GM12878 (cell line): ENCODE results near the gene PLEKHJ1. TPM values are rescaled to one million over a fixed set of nuclear protein-coding genes. Genes with fewer than 3 reads are reported as not detected.
A peak's percentile ranks its signal among the peaks of the same experiment; 100 is the strongest.

Experiments used
- ATAC-seq: fragments of 200-7000 bp; cut with Tn5 transposase; 3 replicates; pipeline ENCODE4 v1.9.1; 2020; ENCODE audit warnings: mild to moderate bottlenecking, moderate library complexity
- BruUV-seq: library from RNA; stranded (reverse); fragments of 400-500 nt; replicated peaks from 2 replicates; lab custom pipeline; 2021; lab: Mats Ljungman, UMichigan
- CTCF ChIA-PET: fragments of 300-600 bp; sonication (Branson Sonifier 250); formaldehyde crosslinking; extraction: SDS; loops from one replicate; lab custom pipeline; 2021; ENCODE audit warnings: inconsistent platforms; lab: Yijun Ruan, JAX
- POLR2A ChIA-PET: fragments of 350-600 bp; formaldehyde crosslinking; extraction: SDS; loops from one replicate; lab custom pipeline; 2021; ENCODE audit warnings: inconsistent platforms; lab: Charles Lee
- RAD21 ChIA-PET: fragments of 300-600 bp; sonication (Branson Sonifier 250); formaldehyde crosslinking; loops from one replicate; lab custom pipeline; 2023; ENCODE audit warnings: antibody characterized with exemption; ENCODE audit not compliant: unreplicated experiment; lab: Charles Lee
- SMC1A ChIA-PET: fragments of 300-600 bp; sonication (Branson Sonifier 250); formaldehyde crosslinking; loops from one replicate; lab custom pipeline; 2023; ENCODE audit not compliant: unreplicated experiment, uncharacterized antibody; lab: Charles Lee
- DNase-seq: peaks from one replicate; pipeline ENCODE4 v3.0.0-alpha.2; 2011; ENCODE audit warnings: low read depth, low spot score
- FAIRE-seq: peaks from 3 replicates; lab custom pipeline; 2011; peaks lifted over from hg19 to GRCh38; lab: Jason Lieb, UNC
- H2AFZ ChIP-seq: 2 replicates; pipeline ENCODE4 v1.6.0; 2011; ENCODE audit warnings: low read depth, low read length, control low read depth; ENCODE audit not compliant: control insufficient read depth
- H3K27ac ChIP-seq: 2 replicates; pipeline ENCODE4 v1.5.1; 2011; ENCODE audit warnings: control low read depth; ENCODE audit not compliant: control insufficient read depth, insufficient read depth
- H3K27me3 ChIP-seq, 2 experiments: replicated peaks in 1 of 2; 2 replicates each; pipeline versions ENCODE4 v1.6.0 to v1.6.1; 2011; ENCODE audit warnings: low read length in 1 of 2; ENCODE audit not compliant: control insufficient read depth in 2 of 2, insufficient read depth in 2 of 2
- H3K36me3 ChIP-seq, 2 experiments: 2 replicates each; pipeline ENCODE4 v1.5.1; 2011; ENCODE audit warnings: low read length in 1 of 2; ENCODE audit not compliant: control insufficient read depth in 2 of 2, insufficient read depth in 2 of 2
- H3K4me1 ChIP-seq: 2 replicates; pipeline ENCODE4 v1.6.1; 2011; ENCODE audit warnings: mild to moderate bottlenecking, low read length, moderate library complexity, mixed read lengths; ENCODE audit not compliant: control insufficient read depth, insufficient read depth
- H3K4me2 ChIP-seq: 2 replicates; pipeline ENCODE4 v1.6.0; 2011; ENCODE audit warnings: control low read depth; ENCODE audit not compliant: control insufficient read depth, insufficient read depth
- H3K4me3 ChIP-seq: fragments of 200-600 bp; sonication (generic); 2 replicates; pipeline ENCODE4 v1.5.1; 2016
- H3K79me2 ChIP-seq: 2 replicates; pipeline ENCODE4 v1.6.0; 2011; ENCODE audit warnings: low read length; ENCODE audit not compliant: control insufficient read depth, insufficient read depth
- H3K9ac ChIP-seq: 2 replicates; pipeline ENCODE4 v1.8.0; 2011; ENCODE audit warnings: low read length, control low read depth, mixed read lengths; ENCODE audit not compliant: control insufficient read depth, insufficient read depth
- H3K9me3 ChIP-seq: replicated peaks from 3 replicates; pipeline ENCODE4 v1.5.1; 2011; ENCODE audit warnings: mild to moderate bottlenecking, low read length; ENCODE audit not compliant: control insufficient read depth, insufficient read depth
- H4K20me1 ChIP-seq: 2 replicates; pipeline ENCODE4 v1.6.0; 2011; ENCODE audit not compliant: control insufficient read depth, insufficient read depth
- BACH1 ChIP-seq: fragments of 450-650 bp; IDR thresholded peaks from 2 replicates; pipeline ENCODE4 v1.6.1; 2017; ENCODE audit warnings: mild to moderate bottlenecking, borderline replicate concordance
- DPF2 ChIP-seq: fragments of 450-650 bp; IDR thresholded peaks from 2 replicates; pipeline ENCODE4 v1.6.1; 2017; ENCODE audit warnings: mild to moderate bottlenecking
- E2F8 ChIP-seq: fragments of 450-650 bp; IDR thresholded peaks from 2 replicates; pipeline ENCODE4 v1.6.1; 2018; ENCODE audit warnings: mild to moderate bottlenecking, low read depth, moderate library complexity; ENCODE audit not compliant: partially characterized antibody
- EP300 ChIP-seq, 2 experiments: fragments of 150-350 bp in 1 of 2; IDR thresholded peaks; 2 replicates each; pipeline ENCODE4 v1.6.1; 2011 to 2012; ENCODE audit warnings: low read depth in 2 of 2, low read length in 2 of 2, borderline replicate concordance in 1 of 2, improper control_type of control experiment in 1 of 2, inconsistent platforms in 1 of 2; ENCODE audit not compliant: control insufficient read depth in 1 of 2
- HCFC1 ChIP-seq: fragments of 150-350 bp; IDR thresholded peaks from 2 replicates; pipeline ENCODE4 v1.6.1; 2014; ENCODE audit warnings: low read length
- HDGF ChIP-seq: fragments of 450-650 bp; IDR thresholded peaks from 2 replicates; pipeline ENCODE4 v1.6.1; 2016; ENCODE audit warnings: antibody characterized with exemption
- PML ChIP-seq: IDR thresholded peaks from 2 replicates; pipeline ENCODE4 v1.6.1; 2012; ENCODE audit warnings: low read length, inconsistent platforms
- PRDM15 ChIP-seq: fragments of 450-650 bp; formaldehyde crosslinking; IDR thresholded peaks from 2 replicates; pipeline ENCODE4 v1.4.0; 2020; ENCODE audit warnings: mild to moderate bottlenecking, moderate library complexity
- SMAD1 ChIP-seq: fragments of 450-650 bp; IDR thresholded peaks from 2 replicates; pipeline ENCODE4 v1.6.1; 2018; ENCODE audit warnings: mild to moderate bottlenecking, low read depth; ENCODE audit not compliant: partially characterized antibody
- SMAD5 ChIP-seq: IDR thresholded peaks from 2 replicates; pipeline ENCODE4 v1.6.1; 2016; ENCODE audit warnings: antibody characterized with exemption, low read depth
- SMARCA5 ChIP-seq: fragments of 450-650 bp; IDR thresholded peaks from 2 replicates; pipeline ENCODE4 v1.6.1; 2017; ENCODE audit warnings: mild to moderate bottlenecking
- STAT1 ChIP-seq: fragments of 450-650 bp; conservative IDR thresholded peaks from 2 replicates; pipeline ENCODE4 v1.6.1; 2014; ENCODE audit warnings: antibody characterized with exemption, mild to moderate bottlenecking
- ZNF687 ChIP-seq: fragments of 450-650 bp; IDR thresholded peaks from 2 replicates; pipeline ENCODE4 v1.6.1; 2017; ENCODE audit warnings: mild to moderate bottlenecking, moderate library complexity
- WGBS: methylation state at CpG from one replicate; pipeline ENCODE4 v1.1.6; 2016; ENCODE audit warnings: low lambda C conversion rate; ENCODE audit not compliant: insufficient replicate concordance, insufficient coverage; ENCODE audit errors: missing lambda C conversion rate; 5-methylcytosine and 5-hydroxymethylcytosine counted together
- in situ Hi-C: fragments of 300-500 bp; cut with MboI; formaldehyde crosslinking; loops from 9 replicates; pipeline ENCODE4 v1.14.3; 2018; ENCODE audit warnings: mixed read lengths
- intact Hi-C: fragments of 100-400 bp; cut with micrococcal nuclease; formaldehyde crosslinking; loops from one replicate; pipeline ENCODE4 v1.14.2; 2022; ENCODE audit not compliant: unreplicated experiment
- polyA plus RNA-seq, 11 experiments: library from polyadenylated mRNA; depleted of rRNA in 4 of 11; unstranded in 6 of 11; stranded (reverse) in 5 of 11; fragments of >200 nt; fragmentation: Nextera tagmentation in 4 of 11; fragmentation: Illumina TruSeq in 1 of 11; extraction: Ambion mirVana in 4 of 11; extraction: Trizol in 1 of 11; gene quantifications; 1 replicate in 1 of 11; 2 replicates in 10 of 11; pipeline versions ENCODE4 v1.2.1 to v1.2.3, GENCODE V29; 2011 to 2016; ENCODE audit warnings: inconsistent platforms in 2 of 11, missing spikeins in 2 of 11, low read depth in 1 of 11
- total RNA-seq, 4 experiments: library from RNA; depleted of rRNA in 3 of 4; stranded (reverse); fragments of >200 nt in 3 of 4; fragmentation: Illumina TruSeq in 1 of 4; extraction: Trizol in 1 of 4; gene quantifications; 2 replicates each; pipeline versions ENCODE4 v1.2.1 to v1.2.3, GENCODE V29; 2013 to 2021

The PLEKHJ1 gene
- total and polyA plus RNA-seq, 10 of the 15 experiments (the other 5 are each of a cell fraction or from before 2014, with no cell fraction given), result 1.3 to 133 (median 75.0) TPM

DNA sequence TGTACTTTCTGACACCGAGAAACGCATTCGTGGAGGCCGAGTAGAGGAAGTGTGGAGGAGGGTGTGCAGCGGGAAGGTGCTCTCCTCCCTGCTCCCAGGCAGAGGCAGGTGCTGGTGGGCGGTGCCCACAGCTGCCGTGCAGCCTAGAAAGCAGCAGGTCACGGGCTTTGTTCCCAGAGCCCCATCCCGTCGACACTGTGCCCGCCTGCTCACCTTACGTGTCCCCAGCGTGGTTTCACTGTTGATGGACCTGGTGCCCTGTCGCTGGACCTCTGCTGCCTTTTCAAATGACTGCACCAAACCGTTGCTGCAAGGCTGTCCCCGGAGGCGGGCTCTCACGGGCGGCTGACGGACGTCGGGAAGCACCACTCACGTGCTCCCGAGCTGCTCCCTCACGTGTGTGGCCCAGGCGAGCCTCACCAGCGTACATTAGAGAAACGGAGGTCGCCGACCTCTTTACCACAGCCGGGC, 20.8 kb downstream of the PLEKHJ1 start:
- FAIRE-seq (no peak), DNase-seq (no peak), ATAC-seq (no peak)
- H3K9ac ChIP-seq, result no peak overlapping the region
- peaks cover 35 to 76% of the 10 kb centered on the region in 2 experiments; a peak in 3 of 4 replicates for H3K36me3 ChIP-seq
- H3K27ac ChIP-seq, result no peak overlapping the region
- no peak overlapping the region for H3K4me3 ChIP-seq
- H3K79me2 ChIP-seq, result no peaks in the 10 kb centered on the region
- H3K9me3 ChIP-seq, result no peaks in the 10 kb centered on the region
- ChIA-PET CTCF (interaction anchor here (1.2 to 2.7 kb wide), 2 partner anchors 44 to 60 kb away, joined by 4 to 10 read pairs; no protein-coding TSS in a partner anchor), SMC1A (no interaction called here), POLR2A (interaction anchor here (0.5 to 0.6 kb wide), 2 partner anchors 12 to 43 kb away, joined by 3 to 4 read pairs; no protein-coding TSS in a partner anchor), RAD21 (interaction anchor here (1.3 kb wide), 1 partner anchor 43 kb away, joined by 3 read pairs; no protein-coding TSS in a partner anchor)
- WGBS, result under 1% methylated on average over 31 of the region's 31 CpGs
- no peaks in the 10 kb centered on the region for H4K20me1 ChIP-seq
- no peak overlapping the region; the same call in 1 of the 2 replicates for H3K4me2 ChIP-seq
- H2AFZ ChIP-seq, result no peak overlapping the region
- intact Hi-C loops (no loop called here), in situ Hi-C loops (no loop called here)
- peaks cover 5% of the 10 kb centered on the region for H3K4me1 ChIP-seq
- BruUV-seq, result TSS peak; percentile 31
- no peaks in the 10 kb centered on the region for H3K27me3 ChIP-seq
- no peak for TF ChIP-seq SMARCA5
- TF ChIP-seq PRDM15, result no peak
- no peak for TF ChIP-seq DPF2
- TF ChIP-seq BACH1, result no peak
- TF ChIP-seq ZNF687, result no peak
- TF ChIP-seq SMAD5, result no peak
- TF ChIP-seq HDGF, result no peak
- no peak for TF ChIP-seq EP300 (IDR thresholded peaks at IDR 0.05; ENCODE audit: borderline replicate concordance in 1 of 2, control insufficient read depth in 1 of 2, low read depth in 2 of 2, low read length in 2 of 2)
- TF ChIP-seq E2F8, result no peak
- TF ChIP-seq HCFC1, result no peak
- TF ChIP-seq SMAD1, result no peak
- no peak for TF ChIP-seq STAT1
- no peak for TF ChIP-seq PML
